HG03354 (cell line): ENCODE measurements around the gene ATP1B3.
"Not testable (repeated sequence)": the region's sequence is repeated elsewhere in the genome, so short reads cannot be mapped to it uniquely, and the experiment has no call there.

Source experiments
- ATAC-seq: cut with Tn5 transposase; IDR thresholded peaks from one replicate; pipeline ENCODE4 v1.9.1; 2021; ENCODE audit warnings: mild to moderate bottlenecking; ENCODE audit not compliant: unreplicated experiment, poor library complexity, severe bottlenecking

Gene ATP1B3

DNA sequence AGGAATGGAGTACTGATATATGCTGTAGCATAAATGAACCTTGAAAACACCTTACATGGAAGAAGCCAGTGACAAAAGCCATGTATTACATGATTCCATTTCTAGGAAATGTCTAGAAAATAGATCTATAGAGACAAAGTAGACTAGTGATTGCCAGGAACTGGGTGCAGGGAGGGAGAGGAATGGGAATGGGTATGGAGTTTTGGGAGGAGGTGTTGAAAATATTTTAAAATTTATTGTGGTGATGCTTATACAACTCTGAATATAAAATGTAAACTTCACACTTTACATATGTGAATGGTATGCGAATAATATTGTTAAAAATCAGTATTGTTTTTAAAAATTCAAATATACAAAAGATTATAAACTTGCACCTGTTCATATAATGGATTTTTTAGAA is 22.5 kb downstream of the ATP1B3 start:
- ATAC-seq: no peak

DNA sequence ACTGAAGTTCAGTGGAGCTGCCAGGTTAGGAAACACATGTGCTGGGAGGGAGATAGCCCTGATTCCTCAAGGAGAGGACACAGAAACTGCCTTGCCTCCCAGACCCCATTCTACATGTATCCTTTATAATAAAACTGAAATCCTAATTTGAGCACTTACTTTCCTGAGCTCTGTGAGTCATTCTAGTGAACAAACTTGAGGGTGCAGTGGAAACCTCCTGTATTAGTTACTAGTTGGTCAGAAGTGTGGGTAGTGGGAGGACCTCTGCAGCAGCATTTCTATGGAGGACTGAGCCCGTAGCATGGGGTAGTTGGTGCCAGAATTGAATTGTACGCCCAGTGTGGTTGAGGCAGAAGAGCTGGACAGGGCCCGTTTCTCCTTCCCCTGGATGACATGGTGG is 23.9 kb downstream of the ATP1B3 start:
- no peak for ATAC-seq

DNA sequence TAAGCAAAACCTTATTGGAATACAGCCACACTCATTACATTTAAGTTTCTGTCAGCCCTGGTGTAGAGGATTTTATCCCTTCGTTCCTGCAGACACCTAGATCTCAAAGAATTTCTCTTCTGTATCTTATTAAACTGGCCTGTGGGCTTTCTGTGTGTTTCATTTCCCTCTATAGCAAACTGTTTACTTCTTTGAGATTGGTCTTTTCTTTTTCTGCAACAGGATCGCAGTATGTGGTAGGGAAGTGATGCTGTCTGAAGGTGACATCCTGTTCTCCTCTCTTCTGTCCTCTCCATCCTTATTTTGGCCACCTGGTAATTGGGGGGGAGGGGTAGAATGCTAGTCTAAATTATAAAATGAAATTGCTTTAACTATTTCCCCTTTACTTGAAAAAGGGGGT is 25.5 kb downstream of the ATP1B3 start:
- ATAC-seq: no peak

DNA sequence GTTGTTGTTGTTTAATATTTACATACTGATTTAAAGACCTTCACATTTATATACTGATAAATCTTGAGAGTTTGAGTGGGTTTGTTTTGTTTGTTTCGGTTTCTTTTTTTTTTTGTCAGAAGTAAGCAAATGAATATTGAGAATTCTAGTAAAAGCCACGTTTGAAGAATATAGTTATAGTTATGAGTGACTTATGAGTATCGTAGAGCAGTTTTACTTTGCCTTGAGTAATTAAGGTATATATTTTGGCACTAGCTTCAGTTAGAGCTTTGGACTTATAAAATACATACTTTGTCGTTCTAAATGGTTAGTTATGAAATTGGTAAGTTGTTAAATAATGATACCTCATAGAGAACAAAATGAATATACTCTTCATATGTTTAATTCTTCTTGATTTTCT is 27.8 kb downstream of the ATP1B3 start:
- no peak for ATAC-seq

DNA sequence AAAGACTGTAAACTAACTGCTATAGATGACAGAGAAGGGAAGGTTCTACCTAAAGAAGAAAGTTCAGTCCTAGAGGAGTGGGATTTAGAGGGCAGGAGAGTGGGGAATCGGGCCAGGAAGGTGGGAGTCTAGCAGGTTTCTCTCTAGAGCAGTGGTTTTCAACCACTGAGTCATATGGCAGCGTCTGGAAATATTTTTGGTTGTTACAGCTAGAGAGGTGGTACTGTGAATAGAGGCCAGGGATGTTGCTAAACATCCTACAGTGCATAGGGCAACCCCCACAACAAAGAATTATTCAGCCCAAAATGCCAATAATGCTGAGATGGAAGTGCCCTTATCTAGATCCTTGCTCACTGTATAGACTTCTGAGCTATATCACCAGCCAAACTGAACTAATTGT is 28.7 kb downstream of the ATP1B3 start:
- no peak for ATAC-seq

DNA sequence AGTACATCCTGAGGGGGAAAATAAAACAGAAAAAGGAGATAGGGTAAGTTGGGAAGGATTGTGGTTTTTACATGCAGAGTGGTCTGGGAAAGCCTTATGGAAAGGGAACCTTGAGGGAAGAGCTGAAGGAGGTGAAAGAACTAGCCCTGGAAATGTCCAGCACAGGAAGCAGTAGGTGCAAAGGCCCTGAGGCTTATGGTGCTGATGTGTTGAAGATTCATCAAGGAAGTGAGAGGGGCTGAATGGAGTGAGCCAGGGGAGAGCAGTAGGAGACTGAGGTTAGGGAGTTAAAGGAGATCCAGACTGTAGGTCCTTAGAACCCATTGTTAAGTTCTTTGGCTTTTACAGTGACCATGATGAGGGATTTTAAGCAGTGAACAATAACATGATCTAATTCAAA is 33.0 kb downstream of the ATP1B3 start:
- ATAC-seq: no peak

DNA sequence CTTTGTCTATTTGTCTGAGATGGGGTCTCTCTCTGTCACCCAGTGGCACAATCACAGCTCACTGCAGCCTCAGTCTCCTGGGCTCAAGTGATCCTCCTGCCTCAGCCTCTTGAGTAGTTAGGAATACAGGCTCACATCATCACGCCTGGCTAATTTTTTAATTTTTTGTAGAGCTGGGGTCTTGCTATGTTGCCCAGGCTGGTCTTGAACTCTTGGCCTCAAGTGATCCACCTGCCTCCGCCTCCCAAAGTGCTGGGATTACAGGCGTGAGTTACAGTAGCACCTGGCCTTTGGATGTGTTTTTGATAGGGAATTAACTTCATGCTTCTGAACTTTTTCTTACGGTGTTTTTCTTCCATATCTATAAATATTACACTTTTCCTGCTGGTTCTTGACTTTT is 33.5 kb downstream of the ATP1B3 start:
- not testable (repeated sequence) for ATAC-seq

DNA sequence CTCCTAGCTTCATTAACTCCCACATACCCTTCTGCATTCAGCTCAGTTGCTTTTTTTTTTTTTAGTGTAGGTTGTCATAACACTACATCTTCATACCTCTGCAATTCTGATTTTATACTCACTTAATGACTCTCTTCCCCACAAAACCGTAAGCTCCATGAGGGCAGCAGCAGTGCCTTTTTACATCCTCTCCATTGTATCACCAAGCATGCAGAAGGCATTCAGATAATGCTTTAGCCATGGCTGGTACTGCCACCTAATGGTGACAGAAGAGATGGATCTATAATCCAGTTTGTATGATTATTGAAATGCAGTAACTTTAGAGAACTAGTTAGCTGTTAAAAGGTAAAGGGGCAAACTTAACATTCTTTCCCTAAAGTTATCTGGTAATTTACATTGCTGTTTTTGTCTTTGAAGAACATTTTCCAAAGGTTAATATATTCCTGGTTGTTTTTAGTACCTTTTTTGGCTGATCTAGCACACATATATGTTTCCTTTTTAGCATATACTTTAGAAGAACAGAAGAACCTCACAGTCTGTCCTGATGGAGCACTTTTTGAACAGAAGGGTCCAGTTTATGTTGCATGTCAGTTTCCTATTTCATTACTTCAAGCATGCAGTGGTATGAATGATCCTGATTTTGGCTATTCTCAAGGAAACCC is 36.8 kb downstream of the ATP1B3 start:
- no peak for ATAC-seq

DNA sequence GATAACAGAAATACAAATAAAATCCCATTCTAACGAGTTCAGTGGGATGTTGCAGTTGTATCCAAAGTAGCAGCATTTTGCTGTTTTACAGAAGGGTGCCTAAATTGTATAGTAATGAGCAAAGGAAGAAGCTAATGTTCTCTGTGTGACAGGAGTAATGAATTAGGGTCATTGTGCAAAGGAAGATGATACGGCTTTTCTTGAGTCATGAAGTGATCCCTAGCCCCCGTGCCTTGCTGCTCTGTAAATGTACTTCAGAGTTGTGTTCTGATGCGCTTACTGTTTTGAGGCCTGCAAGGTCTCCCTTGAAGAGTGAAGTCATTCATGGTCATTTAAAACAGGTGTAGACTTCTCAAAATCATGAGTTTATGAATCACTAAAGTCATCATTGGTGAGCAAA is 37.9 kb downstream of the ATP1B3 start:
- ATAC-seq: no peak

DNA sequence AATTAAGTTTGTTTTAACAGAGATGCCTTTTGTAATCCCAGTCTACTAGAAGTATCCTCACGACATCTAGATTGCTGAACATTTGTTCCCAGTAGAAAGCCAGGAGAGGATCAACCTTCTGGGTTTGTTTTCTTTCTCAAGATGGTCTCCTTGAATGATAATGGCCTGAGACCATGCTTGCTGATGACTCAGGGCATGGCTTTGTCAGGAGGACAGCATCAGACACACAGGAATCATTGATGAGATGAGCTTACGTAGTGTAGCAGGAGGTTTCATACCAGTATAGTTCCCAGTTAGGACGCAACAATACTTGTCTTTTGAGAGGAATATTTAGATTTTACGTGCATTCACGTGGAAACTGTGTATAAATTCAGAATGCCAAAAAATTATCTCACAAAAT is 38.6 kb downstream of the ATP1B3 start:
- no peak for ATAC-seq

DNA sequence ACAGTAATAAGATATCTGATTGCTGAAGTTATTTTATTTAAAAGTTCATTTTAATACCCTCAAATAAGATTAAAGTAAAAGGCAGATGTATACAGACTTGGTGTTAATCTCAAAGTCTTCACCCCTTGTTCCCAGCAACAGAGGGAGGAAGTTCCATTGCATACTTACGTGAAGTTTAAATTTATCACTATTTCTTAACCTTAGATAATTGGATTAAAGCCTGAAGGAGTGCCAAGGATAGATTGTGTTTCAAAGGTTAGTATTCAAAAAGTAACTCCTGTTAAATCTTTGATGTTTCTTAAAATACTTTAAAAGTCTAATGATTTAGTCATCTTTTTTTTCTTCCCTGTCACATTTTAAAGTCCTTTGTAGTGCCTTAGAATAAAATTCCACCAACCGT is 39.3 kb downstream of the ATP1B3 start:
- ATAC-seq: no peak

DNA sequence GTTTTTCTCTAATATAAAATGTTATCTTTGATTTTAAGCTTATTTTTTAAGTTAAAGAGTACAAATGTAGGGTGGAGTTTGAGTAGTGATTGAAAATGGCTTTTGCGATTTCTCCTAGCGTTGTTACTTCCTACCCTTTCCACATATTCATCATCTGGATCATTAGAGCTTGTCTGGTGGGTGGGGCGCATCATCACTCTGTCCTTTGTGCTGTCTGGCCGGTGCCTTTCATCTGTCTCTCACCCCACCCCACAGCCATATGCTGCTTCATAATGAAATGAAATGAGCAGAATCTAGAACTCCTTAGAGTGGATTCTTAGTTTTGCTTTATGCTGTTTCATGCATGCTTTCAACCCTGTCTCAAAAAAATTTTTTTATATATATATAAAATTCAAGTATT is 44.3 kb downstream of the ATP1B3 start:
- ATAC-seq: no peak

DNA sequence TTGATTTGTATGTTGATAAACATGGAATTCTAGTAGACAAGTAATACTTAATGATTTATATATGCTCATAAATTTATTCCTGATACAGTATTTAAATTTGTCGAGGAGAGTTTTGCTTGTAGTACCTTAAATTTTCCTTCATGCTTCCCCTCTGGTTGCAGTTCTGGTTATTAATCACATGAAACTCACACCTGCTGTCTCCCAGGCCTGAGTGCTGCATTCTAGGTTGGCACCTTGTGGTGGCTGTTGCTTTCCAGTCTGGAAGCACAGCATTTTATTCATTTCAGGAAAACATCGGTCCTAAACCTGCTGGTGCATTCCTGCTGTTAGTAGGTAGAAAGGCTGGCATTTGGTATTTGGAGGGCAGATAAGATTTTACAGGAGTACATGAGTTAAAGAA is 44.9 kb downstream of the ATP1B3 start:
- no peak for ATAC-seq

DNA sequence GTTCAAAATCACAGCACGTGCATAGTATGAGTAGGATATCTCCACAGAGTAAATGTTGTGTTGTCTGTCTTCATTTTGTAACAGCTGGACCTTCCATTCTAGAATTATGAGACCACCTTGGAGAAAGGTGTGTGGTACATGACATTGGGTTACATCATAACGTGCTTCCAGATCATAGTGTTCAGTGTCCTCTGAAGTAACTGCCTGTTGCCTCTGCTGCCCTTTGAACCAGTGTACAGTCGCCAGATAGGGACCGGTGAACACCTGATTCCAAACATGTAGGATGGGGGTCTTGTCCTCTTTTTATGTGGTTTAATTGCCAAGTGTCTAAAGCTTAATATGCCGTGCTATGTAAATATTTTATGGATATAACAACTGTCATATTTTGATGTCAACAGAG is 49.2 kb downstream of the ATP1B3 start:
- ATAC-seq: not testable (repeated sequence)

DNA sequence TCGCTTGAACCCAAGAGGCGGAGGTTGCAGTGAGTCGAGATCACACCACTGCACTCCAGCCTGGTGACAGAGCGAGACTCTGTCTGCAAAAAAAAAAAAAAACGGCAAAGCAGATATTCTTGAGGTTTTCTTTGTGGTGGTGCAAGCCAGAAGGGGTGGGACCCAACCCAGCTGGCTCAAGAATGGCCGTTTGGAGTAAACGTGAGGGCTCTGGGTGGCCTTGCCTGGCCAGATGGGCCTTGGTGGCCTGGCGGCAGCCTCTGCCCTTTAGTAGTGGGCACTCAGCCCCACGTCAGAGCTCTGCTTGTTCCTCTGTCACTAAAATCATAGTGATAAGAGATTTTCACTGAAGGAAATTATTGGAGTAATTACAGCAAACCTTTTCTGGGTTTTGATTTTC is 50.5 kb downstream of the ATP1B3 start:
- ATAC-seq: no peak

DNA sequence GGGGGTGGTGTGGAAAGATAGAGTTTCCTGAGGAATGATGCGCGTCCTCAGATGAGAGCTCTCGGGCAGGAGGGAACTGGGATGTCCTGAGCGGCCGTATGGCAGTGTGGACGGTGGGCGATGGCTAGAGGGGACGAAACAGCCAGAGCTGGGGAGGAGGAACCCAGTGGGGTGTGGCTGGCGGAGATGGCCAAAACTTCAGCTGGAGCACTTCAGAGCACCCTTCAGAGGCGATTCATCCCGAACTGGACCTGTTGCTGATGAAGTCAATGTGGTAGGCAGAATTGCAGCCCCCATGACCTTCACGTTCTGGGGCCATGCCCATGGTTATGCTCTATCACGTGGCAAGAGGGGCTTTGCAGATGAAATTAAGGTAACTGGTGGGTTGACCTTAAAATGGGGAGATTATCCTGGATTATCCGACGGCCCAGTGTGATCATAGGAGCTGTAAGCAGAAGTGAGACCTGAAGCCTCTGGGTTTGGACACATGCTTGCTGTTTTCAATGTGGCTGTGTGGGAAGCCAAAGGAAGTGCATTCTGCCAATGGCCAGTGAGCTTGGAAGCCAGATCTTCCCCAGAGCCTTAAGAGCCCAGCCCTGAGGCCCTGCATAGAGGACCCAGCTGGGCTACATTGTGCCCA is 52.3 kb downstream of the ATP1B3 start:
- ATAC-seq: no peak

DNA sequence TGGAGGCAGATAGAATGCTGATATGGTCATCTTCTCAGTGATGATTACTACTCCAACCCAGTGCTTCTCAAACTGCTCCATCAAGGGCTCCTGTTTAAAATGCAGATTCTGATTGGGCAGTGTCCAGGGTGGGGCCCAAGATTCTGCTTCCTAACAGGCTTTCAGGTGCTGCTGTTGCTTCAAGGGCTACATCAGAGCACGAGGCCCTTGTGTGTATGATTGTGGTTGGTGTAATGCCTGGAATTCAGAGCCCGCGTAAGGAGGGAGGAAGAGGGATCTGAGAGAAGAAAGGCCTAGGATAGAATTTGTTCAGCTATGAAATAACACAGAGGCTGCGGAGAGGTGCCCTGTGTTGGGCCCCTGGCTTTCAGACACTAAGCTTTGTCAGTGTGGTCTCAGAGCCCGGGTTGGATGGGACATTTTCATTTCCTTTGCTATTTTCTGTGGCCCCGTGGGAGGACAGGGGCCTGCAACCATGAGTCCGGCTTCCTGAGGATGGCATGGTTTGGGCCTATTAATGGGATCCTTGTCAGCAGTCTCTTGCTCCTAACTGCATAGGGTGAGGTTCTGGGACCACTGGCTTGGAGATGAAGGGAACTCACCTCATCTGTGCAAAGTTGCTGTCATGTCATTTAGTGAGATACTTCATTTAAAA is 53.0 kb downstream of the ATP1B3 start:
- ATAC-seq: no peak

DNA sequence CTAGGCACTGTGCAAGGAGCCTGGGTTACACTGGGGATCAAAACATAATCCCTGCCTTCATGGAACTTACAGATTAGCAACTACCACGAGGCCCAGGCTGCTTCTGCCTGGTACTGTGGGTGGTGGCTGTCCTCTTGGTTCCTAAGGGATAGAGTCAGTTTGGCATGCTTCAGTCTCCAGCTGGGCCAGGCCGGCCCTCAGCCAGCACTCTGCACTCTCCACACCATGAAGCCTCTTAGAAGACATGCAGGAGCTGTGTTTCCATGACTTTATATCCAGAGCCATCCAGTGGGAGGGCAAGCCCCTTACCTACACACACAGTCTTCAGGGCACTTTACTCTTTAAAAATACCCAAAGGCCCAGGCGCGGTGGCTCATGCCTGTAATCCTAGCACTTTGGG is 54.4 kb downstream of the ATP1B3 start:
- no peak for ATAC-seq

DNA sequence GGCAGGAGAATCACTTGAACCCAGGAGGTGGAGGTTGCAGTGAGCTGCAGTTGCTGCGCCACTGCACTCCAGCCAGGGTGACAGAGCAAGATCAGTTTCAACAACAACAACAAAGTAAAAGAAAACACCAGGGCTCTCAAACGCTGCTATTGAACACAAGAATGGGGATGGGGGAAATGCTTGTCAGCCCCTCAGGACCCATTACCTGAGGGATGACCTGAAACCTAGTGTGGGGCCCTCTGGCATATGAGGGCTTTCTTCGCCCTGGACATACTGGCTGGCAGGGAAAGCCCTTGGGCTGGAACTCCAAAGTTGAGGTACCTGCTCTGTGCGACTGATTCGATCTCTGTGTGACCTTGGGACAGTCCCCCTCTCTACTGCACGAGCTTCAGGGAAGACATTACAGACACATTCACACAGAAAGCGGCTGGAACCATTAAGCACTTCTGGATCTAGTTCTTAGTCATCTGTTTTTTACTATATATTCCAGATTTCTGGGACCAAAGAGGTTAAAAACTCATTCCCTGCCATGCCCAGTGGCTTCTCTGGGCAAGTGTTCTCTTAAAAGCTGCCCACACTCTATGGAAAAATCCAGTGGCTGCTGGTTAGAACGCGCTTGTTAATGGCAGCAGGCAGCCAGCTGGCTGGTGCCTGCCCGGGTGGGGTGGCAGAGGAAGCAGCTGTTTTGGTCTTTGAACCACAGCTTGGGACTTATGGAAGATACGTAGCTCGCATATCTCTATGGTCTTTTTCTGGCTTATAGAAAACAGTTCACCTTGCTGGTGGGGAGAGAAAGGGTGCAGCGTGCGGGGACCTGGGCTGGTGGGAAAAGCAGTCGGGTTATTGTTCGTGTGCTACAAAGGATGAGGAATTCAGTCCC is 57.2 kb downstream of the ATP1B3 start:
- no peak for ATAC-seq

DNA sequence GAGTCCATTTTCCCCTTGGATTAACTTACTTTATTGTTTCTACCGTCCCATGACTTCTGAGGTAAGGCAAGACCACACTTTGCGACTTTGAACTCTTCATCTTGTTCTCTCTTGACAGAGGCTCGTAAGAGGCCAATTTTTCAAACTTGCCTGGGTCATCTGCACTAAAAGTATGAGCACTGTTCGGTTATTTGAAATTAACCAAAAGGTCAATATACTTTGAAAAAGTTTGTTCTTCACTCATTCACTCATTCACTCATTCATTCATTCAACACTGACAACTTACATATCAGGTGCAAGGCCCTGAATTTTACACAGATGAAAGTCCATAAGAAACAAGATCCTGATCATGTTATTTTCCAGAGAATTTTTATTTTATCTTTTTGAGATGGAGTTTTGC is 57.9 kb downstream of the ATP1B3 start:
- ATAC-seq: no peak
